Activated CD8-positive, alpha-beta memory T cell treated with anti-CD3 and anti-CD28 coated beads, Interleukin-2, amount 10 ng/mL, durations not matched to agents 7 days and 5 days (primary cell): ENCODE measurements around the gene NADSYN1. TPM values are rescaled to one million over a fixed set of nuclear protein-coding genes. Genes with fewer than 3 reads are reported as not detected.

Source experiments
- ATAC-seq: fragments of 150-1000 bp; cut with Tn5 transposase; one replicate; pipeline ENCODE4 v1.10.0; 2021; ENCODE audit warnings: moderate library complexity
- CTCF ChIA-PET: fragments of 350-600 bp; sonication (Branson Sonifier 250); formaldehyde crosslinking; loops from one replicate; lab custom pipeline; 2021; ENCODE audit warnings: antibody characterized with exemption; lab: Charles Lee
- DNase-seq: peaks from one replicate; pipeline ENCODE4 v3.0.0-alpha.2; 2020
- H3K27ac Mint-ChIP-seq: one replicate; pipeline ENCODE4 v1.8.0; 2021; ENCODE audit warnings: mild to moderate bottlenecking, mixed read lengths
- H3K27me3 Mint-ChIP-seq: one replicate; pipeline ENCODE4 v1.8.0; 2021; ENCODE audit warnings: mixed read lengths
- H3K36me3 Mint-ChIP-seq: one replicate; pipeline ENCODE4 v1.8.0; 2021; ENCODE audit warnings: mild to moderate bottlenecking, mixed read lengths
- H3K4me1 Mint-ChIP-seq: one replicate; pipeline ENCODE4 v1.8.0; 2021; ENCODE audit warnings: mixed read lengths
- H3K4me3 Mint-ChIP-seq: one replicate; pipeline ENCODE4 v1.8.0; 2021; ENCODE audit warnings: mild to moderate bottlenecking, moderate library complexity, mixed read lengths
- H3K9me3 Mint-ChIP-seq: one replicate; pipeline ENCODE4 v1.8.0; 2022; ENCODE audit warnings: low read depth, mixed read lengths
- total RNA-seq, 2 experiments: library from RNA; stranded (reverse); gene quantifications; one replicate each; pipeline ENCODE4 v1.2.3, GENCODE V29; 2021

Gene NADSYN1
- total RNA-seq, 2 experiments from 2014 or later = 97.7 to 134 TPM

- H3K36me3 Mint-ChIP-seq = no peaks in the 10 kb centered on the region
- DNase-seq = no peak
- no peaks in the 10 kb centered on the region for H3K9me3 Mint-ChIP-seq
- no peak overlapping the region for H3K27ac Mint-ChIP-seq
- ATAC-seq = no peak
- CTCF ChIA-PET = no interaction called here
- no peak overlapping the region for H3K4me3 Mint-ChIP-seq
- H3K4me1 Mint-ChIP-seq = peaks cover 7% of the 10 kb centered on the region
- no peaks in the 10 kb centered on the region for H3K27me3 Mint-ChIP-seq
These were observed 27.1 kb upstream of the NADSYN1 start for GRCh38 chr11:71425860-71426259.

GRCh38 chr11:71426413-71426812, 26.6 kb upstream of the NADSYN1 start:
- Mint-ChIP-seq H3K9me3 (no peaks in the 10 kb centered on the region), H3K4me3 (no peak overlapping the region), H3K27ac (no peak overlapping the region), H3K27me3 (no peaks in the 10 kb centered on the region), H3K36me3 (no peaks in the 10 kb centered on the region), H3K4me1 (peaks cover 7% of the 10 kb centered on the region)
- no peak for ATAC-seq
- DNase-seq = no peak
- CTCF ChIA-PET = interaction anchor here (1.4 kb wide), 1 partner anchor 9 kb away, joined by 3 read pairs; no protein-coding TSS in a partner anchor

GRCh38 chr11:71428861-71429435, 24.1 kb upstream of the NADSYN1 start:
- CTCF ChIA-PET = no interaction called here

GRCh38 chr11:71429701-71430100, 23.3 kb upstream of the NADSYN1 start:
- H3K27me3 Mint-ChIP-seq = no peaks in the 10 kb centered on the region
- ATAC-seq (no peak), DNase-seq (no peak)
- no peak overlapping the region for H3K4me3 Mint-ChIP-seq
- H3K27ac Mint-ChIP-seq = no peak overlapping the region
- H3K36me3 Mint-ChIP-seq = no peaks in the 10 kb centered on the region
- no peaks in the 10 kb centered on the region for H3K9me3 Mint-ChIP-seq
- CTCF ChIA-PET = no interaction called here
- peaks cover 7% of the 10 kb centered on the region for H3K4me1 Mint-ChIP-seq

More at GRCh38 chr11:71428861-71429435, 24.1 kb upstream of the NADSYN1 start:
- H3K27me3 Mint-ChIP-seq = no peaks in the 10 kb centered on the region
- no peak overlapping the region for H3K27ac Mint-ChIP-seq
- H3K36me3 Mint-ChIP-seq = no peaks in the 10 kb centered on the region
- ATAC-seq (no peak), DNase-seq (no peak)
- no peaks in the 10 kb centered on the region for H3K9me3 Mint-ChIP-seq
- H3K4me3 Mint-ChIP-seq = no peak overlapping the region
- H3K4me1 Mint-ChIP-seq = peaks cover 7% of the 10 kb centered on the region

GRCh38 chr11:71430166-71430565, 22.8 kb upstream of the NADSYN1 start:
- CTCF ChIA-PET = no interaction called here
- no peak for ATAC-seq
- no peaks in the 10 kb centered on the region for H3K27me3 Mint-ChIP-seq
- no peaks in the 10 kb centered on the region for H3K36me3 Mint-ChIP-seq
- H3K27ac Mint-ChIP-seq = no peak overlapping the region
- no peak overlapping the region for H3K4me3 Mint-ChIP-seq
- H3K4me1 Mint-ChIP-seq = peaks cover 7% of the 10 kb centered on the region
- H3K9me3 Mint-ChIP-seq = no peaks in the 10 kb centered on the region
- DNase-seq = no peak

- H3K27me3 Mint-ChIP-seq = no peaks in the 10 kb centered on the region
- H3K4me1 Mint-ChIP-seq = peaks cover 7% of the 10 kb centered on the region
- H3K9me3 Mint-ChIP-seq = no peaks in the 10 kb centered on the region
- H3K36me3 Mint-ChIP-seq = peaks cover 2% of the 10 kb centered on the region
- no peak overlapping the region for H3K27ac Mint-ChIP-seq
- DNase-seq (no peak), ATAC-seq (no peak)
- no peak overlapping the region for H3K4me3 Mint-ChIP-seq
- CTCF ChIA-PET = no interaction called here
These were observed 21.7 kb upstream of the NADSYN1 start for GRCh38 chr11:71431271-71431670.

- no peak for DNase-seq
- CTCF ChIA-PET = no interaction called here
- Mint-ChIP-seq H3K36me3 (peaks cover 4% of the 10 kb centered on the region), H3K27me3 (no peaks in the 10 kb centered on the region), H3K27ac (no peak overlapping the region), H3K9me3 (no peaks in the 10 kb centered on the region), H3K4me3 (no peak overlapping the region), H3K4me1 (peaks cover 7% of the 10 kb centered on the region)
- ATAC-seq = no peak
These were observed 20.0 kb upstream of the NADSYN1 start for GRCh38 chr11:71432761-71433647.

- ATAC-seq (no peak), DNase-seq (no peak)
- Mint-ChIP-seq H3K4me1 (peaks cover 7% of the 10 kb centered on the region), H3K9me3 (no peaks in the 10 kb centered on the region), H3K4me3 (no peak overlapping the region), H3K36me3 (peaks cover 6% of the 10 kb centered on the region), H3K27me3 (no peaks in the 10 kb centered on the region), H3K27ac (no peak overlapping the region)
- CTCF ChIA-PET = no interaction called here
These were observed 19.2 kb upstream of the NADSYN1 start for GRCh38 chr11:71433648-71434450.

DNA sequence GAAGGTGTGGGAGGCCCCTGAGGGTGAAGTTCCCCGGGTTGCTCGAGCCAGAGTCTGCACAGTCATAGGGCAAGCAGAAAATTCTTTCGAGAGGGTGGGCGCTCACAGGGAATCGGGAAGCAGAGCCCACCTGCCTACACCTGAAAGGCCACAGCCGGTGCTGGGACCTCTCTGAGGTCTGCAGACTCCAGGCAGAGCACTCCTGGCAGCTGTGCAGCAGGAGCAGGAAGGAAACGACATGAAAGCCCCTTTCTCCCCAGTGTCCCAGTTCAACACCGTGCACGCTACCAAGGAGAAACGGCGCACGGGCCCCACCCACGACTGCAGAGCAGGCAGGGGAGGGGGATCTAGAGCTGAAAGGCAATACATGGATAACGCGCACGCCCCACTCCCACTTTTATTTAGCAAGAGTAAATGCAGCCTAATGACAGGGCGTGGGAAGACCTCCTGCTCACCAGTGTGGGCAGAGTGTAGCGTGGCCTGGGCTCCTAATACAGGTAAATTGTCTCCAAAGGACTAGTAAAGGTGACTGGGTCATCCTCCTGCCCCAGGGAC, 18.4 kb upstream of the NADSYN1 start:
- H3K4me1 Mint-ChIP-seq = peaks cover 2% of the 10 kb centered on the region
- peaks cover 7% of the 10 kb centered on the region for H3K36me3 Mint-ChIP-seq
- H3K27ac Mint-ChIP-seq = no peak overlapping the region
- no peaks in the 10 kb centered on the region for H3K27me3 Mint-ChIP-seq
- ATAC-seq (no peak), DNase-seq (no peak)
- CTCF ChIA-PET = no interaction called here
- H3K9me3 Mint-ChIP-seq = no peaks in the 10 kb centered on the region
- H3K4me3 Mint-ChIP-seq = no peak overlapping the region

DNA sequence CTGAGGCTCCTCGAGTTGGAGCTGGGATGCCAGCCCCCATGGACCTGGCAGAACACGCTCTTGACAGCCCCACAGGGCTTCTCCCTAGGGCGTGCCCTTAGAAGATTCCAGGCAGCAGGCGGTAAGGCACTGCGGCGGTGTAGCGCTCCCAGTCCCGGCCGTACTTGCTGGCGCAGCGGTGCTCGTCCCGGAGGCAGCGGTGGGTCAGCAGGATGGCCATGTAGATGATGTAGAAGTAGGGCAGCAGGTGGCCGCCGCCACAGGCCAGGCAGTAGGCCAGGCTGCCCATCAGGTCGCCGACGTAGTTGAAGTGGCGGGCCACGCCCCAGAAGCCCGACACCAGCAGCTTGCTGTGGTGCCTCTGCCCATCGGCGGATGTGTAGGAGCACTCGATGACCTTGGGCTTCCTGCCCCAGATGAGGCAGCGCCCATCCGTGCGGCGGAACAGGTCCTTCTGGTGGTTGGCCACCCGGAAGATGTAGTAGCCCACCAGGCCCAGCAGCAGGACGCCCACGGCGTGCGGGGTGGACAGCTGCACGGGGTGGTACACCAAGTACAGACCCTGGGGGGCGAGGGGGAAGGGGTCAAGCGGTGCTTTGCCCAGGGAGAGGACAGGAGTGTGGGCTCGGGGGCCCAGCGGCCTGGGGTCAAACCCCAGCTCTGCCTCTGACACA, 17.6 kb upstream of the NADSYN1 start:
- Mint-ChIP-seq H3K27me3 (no peaks in the 10 kb centered on the region), H3K9me3 (no peaks in the 10 kb centered on the region), H3K4me3 (no peak overlapping the region), H3K36me3 (peaks cover 11% of the 10 kb centered on the region), H3K4me1 (no peaks in the 10 kb centered on the region), H3K27ac (no peak overlapping the region)
- CTCF ChIA-PET = no interaction called here
- ATAC-seq (no peak), DNase-seq (no peak)

DNA sequence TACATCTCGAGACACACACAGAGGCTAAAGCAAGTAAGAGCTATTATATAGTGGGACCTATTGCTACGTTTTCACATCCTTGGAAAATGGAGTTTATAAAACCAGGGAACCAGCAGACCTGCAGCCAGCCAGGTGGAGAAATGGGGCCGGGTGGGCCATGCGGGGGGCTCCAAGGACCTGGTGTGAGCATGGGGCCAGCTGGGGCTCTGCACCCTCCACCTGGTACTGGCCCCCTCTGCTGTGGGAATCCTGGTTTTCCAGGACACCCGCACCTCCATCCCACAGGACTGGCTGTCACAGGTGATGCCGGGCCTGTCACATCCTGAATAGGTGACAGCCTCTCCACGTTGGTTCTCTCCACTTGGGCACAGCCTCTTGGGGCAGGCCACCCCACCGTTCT, 16.1 kb upstream of the NADSYN1 start:
- Mint-ChIP-seq H3K27me3 (no peaks in the 10 kb centered on the region), H3K4me3 (no peak overlapping the region), H3K9me3 (no peaks in the 10 kb centered on the region), H3K4me1 (no peaks in the 10 kb centered on the region), H3K27ac (no peak overlapping the region), H3K36me3 (peaks cover 15% of the 10 kb centered on the region)
- DNase-seq (no peak), ATAC-seq (no peak)
- CTCF ChIA-PET = no interaction called here

DNA sequence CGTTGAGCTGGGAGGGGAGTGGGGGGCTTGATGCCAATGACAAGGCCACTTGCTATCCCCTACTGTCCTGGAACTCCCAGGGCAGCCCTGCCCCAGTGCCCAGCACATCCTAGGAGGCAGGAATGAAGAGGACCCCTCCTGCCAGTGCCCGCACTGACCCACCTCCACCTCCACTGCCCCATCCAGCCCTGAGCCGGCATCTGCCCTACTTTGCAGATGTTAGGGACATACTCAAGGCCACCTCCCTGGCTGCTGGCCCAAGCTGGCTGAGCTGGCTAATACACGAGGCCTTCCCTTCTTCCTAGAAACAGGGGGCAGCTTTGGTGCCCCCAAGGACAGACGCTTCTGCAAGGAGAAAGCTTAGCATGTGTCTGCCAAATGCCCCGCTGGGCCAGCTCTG, 15.6 kb upstream of the NADSYN1 start:
- H3K27me3 Mint-ChIP-seq = no peaks in the 10 kb centered on the region
- H3K36me3 Mint-ChIP-seq = peaks cover 16% of the 10 kb centered on the region
- no peaks in the 10 kb centered on the region for H3K4me1 Mint-ChIP-seq
- ATAC-seq = no peak
- H3K27ac Mint-ChIP-seq = no peak overlapping the region
- no peak overlapping the region for H3K4me3 Mint-ChIP-seq
- no peaks in the 10 kb centered on the region for H3K9me3 Mint-ChIP-seq
- CTCF ChIA-PET = no interaction called here
- no peak for DNase-seq

DNA sequence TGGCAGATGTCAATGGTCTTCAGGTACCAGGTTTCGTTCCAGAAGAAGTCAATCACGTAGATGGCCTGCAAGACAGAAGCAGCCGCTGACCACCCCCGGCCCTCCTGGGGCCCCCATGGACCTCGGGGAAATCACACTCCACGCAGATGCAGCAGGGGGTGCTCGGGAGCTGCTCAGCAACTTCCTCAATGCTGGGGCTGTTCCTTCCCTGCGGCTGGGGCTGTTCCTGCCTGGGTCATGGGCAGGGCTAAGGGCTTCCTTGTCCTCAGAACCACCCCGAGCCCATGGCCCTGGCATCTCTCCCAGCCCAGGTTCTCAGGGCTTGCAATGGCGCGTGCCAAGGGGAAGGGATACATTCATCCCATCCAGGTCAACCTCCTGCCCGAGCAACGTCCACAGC, 15.1 kb upstream of the NADSYN1 start:
- DNase-seq = no peak
- Mint-ChIP-seq H3K9me3 (no peaks in the 10 kb centered on the region), H3K4me3 (no peak overlapping the region), H3K27ac (no peak overlapping the region), H3K36me3 (peaks cover 20% of the 10 kb centered on the region), H3K4me1 (no peaks in the 10 kb centered on the region), H3K27me3 (no peaks in the 10 kb centered on the region)
- CTCF ChIA-PET = no interaction called here
- ATAC-seq = no peak
